ENCODE measurements around the gene INSYN2A. TPM values are rescaled to one million over a fixed set of nuclear protein-coding genes. Genes with fewer than 3 reads are reported as not detected.

INSYN2A gene
- total and polyA plus RNA-seq, 2 of the 13 experiments (the other 11 are each of a cell fraction or from before 2014, with no cell fraction given) = not detected

DNA sequence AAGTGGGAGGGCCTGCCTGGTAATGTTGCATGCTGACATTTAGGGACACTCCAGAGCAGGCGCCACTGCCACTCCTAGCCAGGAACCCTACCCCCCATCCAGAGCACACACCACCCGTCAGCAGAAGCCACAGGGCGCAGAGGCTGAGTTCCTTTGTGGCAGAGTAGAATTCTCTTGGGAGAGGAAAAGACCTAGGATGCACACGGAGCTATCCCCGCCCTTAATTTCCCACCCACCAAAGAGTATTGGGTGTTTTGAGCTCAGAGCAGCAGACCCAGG is 702 bp upstream of the INSYN2A start (continued):
- TF ChIP-seq, protein P1, sequence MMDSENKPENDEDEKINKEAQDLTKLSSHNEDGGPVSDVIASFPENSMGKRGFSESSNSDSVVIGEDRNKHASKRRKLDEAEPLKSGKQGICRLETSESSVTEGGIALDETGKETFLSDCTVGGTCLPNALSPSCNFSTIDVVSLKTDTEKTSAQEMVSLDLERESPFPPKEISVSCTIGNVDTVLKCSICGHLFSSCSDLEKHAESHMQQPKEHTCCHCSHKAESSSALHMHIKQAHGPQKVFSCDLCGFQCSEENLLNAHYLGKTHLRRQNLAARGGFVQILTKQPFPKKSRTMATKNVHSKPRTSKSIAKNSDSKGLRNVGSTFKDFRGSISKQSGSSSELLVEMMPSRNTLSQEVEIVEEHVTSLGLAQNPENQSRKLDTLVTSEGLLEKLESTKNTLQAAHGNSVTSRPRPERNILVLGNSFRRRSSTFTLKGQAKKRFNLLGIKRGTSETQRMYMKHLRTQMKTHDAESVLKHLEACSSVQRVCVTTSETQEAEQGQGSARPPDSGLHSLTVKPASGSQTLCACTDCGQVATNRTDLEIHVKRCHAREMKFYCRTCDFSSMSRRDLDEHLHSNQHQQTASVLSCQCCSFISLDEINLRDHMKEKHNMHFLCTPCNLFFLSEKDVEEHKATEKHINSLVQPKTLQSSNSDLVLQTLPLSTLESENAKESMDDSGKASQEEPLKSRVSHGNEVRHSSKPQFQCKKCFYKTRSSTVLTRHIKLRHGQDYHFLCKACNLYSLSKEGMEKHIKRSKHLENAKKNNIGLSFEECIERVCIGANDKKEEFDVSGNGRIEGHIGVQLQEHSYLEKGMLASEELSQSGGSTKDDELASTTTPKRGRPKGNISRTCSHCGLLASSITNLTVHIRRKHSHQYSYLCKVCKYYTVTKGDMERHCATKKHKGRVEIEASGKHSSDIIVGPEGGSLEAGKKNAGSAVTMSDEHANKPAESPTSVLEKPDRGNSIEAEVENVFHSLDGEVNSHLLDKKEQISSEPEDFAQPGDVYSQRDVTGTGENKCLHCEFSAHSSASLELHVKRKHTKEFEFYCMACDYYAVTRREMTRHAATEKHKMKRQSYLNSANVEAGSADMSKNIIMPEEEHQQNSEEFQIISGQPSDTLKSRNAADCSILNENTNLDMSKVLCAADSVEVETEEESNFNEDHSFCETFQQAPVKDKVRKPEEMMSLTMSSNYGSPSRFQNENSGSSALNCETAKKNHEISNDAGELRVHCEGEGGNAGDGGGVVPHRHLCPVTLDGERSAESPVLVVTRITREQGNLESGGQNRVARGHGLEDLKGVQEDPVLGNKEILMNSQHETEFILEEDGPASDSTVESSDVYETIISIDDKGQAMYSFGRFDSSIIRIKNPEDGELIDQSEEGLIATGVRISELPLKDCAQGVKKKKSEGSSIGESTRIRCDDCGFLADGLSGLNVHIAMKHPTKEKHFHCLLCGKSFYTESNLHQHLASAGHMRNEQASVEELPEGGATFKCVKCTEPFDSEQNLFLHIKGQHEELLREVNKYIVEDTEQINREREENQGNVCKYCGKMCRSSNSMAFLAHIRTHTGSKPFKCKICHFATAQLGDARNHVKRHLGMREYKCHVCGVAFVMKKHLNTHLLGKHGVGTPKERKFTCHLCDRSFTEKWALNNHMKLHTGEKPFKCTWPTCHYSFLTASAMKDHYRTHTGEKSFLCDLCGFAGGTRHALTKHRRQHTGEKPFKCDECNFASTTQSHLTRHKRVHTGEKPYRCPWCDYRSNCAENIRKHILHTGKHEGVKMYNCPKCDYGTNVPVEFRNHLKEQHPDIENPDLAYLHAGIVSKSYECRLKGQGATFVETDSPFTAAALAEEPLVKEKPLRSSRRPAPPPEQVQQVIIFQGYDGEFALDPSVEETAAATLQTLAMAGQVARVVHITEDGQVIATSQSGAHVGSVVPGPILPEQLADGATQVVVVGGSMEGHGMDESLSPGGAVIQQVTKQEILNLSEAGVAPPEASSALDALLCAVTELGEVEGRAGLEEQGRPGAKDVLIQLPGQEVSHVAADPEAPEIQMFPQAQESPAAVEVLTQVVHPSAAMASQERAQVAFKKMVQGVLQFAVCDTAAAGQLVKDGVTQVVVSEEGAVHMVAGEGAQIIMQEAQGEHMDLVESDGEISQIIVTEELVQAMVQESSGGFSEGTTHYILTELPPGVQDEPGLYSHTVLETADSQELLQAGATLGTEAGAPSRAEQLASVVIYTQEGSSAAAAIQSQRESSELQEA (CRISPR knock-in tag; IDR thresholded peaks at IDR 0.05; ENCODE audit: not compliant biosample characterization) = no peak

DNA sequence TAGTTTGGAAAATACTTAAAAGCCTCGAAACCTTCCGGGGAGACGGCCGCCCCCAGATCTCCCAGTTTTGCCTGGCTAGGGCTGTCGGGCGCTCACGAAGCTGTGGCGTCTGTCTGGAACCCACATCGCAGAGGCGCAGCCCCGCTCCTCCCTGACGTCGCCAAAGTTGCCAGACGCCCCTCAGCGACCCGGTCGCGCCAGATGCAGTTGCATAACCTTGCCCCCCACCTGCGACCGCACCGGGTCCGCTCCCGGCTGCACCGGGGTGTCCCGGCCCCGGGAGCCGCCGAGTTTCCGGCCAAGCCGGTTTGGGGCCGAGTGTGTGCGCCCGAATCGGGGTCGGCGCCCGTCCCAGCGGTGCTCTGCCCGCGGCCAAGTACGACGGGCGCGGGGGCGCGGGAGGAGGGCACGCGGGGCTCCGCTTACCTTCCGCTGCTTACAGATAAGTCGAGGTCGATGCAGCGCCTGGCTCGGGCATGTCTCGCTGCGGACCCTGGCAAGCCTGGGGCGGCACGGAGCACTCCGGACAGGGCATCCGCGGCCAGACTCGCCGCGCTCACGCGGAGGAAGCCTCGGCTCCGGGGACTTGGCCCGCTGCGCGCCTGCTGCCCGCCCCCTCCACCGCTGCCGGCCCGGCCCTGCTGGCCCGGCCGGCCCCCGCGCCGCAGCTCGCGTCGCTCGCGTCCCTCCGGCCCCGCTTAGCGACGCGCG is 665 bp downstream of the INSYN2A start:
- H3K79me2 ChIP-seq (ENCODE audit: insufficient read depth, low read length) = no peaks in the 10 kb centered on the region
- H3K27ac ChIP-seq (ENCODE audit: extremely low read length, insufficient read depth, low read length) = no peak overlapping the region
- in situ Hi-C loops (cut with HindIII; ENCODE audit: extremely low pct_ligation_motif_present, low pct_unique_long_range_greater_than_20kb) = no loop called here
- no TSS peak for BruUV-seq (replicated peaks)
- CTCF ChIA-PET (ENCODE audit: low intra/inter-chr PET ratio, low total read pairs) = no interaction called here
- DNase-seq (ENCODE audit: low spot score) (no peak), FAIRE-seq (no peak), ATAC-seq (no peak)
- POLR2A ChIA-PET = no interaction called here
- H3K4me2 ChIP-seq (ENCODE audit: low read depth, low read length) = no peak overlapping the region
- H3K36me3 ChIP-seq (replicated peaks in 1 of 2; ENCODE audit: control insufficient read depth in 1 of 2, insufficient read depth in 2 of 2, low read length in 2 of 2) = 0 out of 5 replicates have a peak, but pooled peaks cover 0 to 2% of the 10 kb centered on the region in 2 experiments
- TF ChIP-seq HHEX (CRISPR knock-in tag; IDR thresholded peaks at IDR 0.05) (no peak), KAT7 (CRISPR knock-in tag; IDR thresholded peaks at IDR 0.05; ENCODE audit: borderline replicate concordance) (no peak), ZMYM4 (CRISPR knock-in tag; IDR thresholded peaks at IDR 0.05) (no peak), BRD4 (CRISPR knock-in tag; IDR thresholded peaks at IDR 0.05) (no peak)
- TF ChIP-seq, protein P2, sequence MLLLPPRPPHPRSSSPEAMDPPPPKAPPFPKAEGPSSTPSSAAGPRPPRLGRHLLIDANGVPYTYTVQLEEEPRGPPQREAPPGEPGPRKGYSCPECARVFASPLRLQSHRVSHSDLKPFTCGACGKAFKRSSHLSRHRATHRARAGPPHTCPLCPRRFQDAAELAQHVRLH (CRISPR knock-in tag; IDR thresholded peaks at IDR 0.05; ENCODE audit: borderline replicate concordance, low read depth) = no peak
- TF ChIP-seq, protein P3, sequence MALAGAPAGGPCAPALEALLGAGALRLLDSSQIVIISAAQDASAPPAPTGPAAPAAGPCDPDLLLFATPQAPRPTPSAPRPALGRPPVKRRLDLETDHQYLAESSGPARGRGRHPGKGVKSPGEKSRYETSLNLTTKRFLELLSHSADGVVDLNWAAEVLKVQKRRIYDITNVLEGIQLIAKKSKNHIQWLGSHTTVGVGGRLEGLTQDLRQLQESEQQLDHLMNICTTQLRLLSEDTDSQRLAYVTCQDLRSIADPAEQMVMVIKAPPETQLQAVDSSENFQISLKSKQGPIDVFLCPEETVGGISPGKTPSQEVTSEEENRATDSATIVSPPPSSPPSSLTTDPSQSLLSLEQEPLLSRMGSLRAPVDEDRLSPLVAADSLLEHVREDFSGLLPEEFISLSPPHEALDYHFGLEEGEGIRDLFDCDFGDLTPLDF (CRISPR knock-in tag; IDR thresholded peaks at IDR 0.05) = no peak
- TF ChIP-seq, protein P4, sequence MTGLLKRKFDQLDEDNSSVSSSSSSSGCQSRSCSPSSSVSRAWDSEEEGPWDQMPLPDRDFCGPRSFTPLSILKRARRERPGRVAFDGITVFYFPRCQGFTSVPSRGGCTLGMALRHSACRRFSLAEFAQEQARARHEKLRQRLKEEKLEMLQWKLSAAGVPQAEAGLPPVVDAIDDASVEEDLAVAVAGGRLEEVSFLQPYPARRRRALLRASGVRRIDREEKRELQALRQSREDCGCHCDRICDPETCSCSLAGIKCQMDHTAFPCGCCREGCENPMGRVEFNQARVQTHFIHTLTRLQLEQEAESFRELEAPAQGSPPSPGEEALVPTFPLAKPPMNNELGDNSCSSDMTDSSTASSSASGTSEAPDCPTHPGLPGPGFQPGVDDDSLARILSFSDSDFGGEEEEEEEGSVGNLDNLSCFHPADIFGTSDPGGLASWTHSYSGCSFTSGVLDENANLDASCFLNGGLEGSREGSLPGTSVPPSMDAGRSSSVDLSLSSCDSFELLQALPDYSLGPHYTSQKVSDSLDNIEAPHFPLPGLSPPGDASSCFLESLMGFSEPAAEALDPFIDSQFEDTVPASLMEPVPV (CRISPR knock-in tag; IDR thresholded peaks at IDR 0.05) = no peak
- H3K27me3 ChIP-seq (ENCODE audit: control insufficient read depth in 1 of 2, insufficient read depth in 2 of 2, low read length in 2 of 2) = no peaks in the 10 kb centered on the region
- no peak overlapping the region for H3K9ac ChIP-seq (ENCODE audit: insufficient read depth, low read depth, low read length)
- H2AFZ ChIP-seq (ENCODE audit: low read length) = no peak overlapping the region
- peaks cover 6% of the 10 kb centered on the region; the same call in 1 of the 2 replicates for H3K4me1 ChIP-seq (ENCODE audit: insufficient read depth, low read length)
- intact Hi-C loops (cut with micrococcal nuclease; ENCODE audit: unreplicated experiment) = no loop called here
- no peaks in the 10 kb centered on the region for H3K9me3 ChIP-seq (ENCODE audit: low read length)
- WGBS (ENCODE audit: low lambda C conversion rate) = 97% methylated on average over 64 of the region's 91 CpGs
- H3K4me3 ChIP-seq (replicated peaks in 1 of 3; ENCODE audit: insufficient read depth in 1 of 3, low read depth in 2 of 3, low read length in 3 of 3) = no peak overlapping the region
- H4K20me1 ChIP-seq (ENCODE audit: insufficient read depth, low read length) = no peaks in the 10 kb centered on the region; the same call in 1 of the 2 replicates

All from HepG2 (cell line).